ENCODE measurements around the gene FHAD1. TPM values are rescaled to one million over a fixed set of nuclear protein-coding genes. Genes with fewer than 3 reads are reported as not detected.

The FHAD1 gene
- total RNA-seq, 4 donors from 2014 or later = 0.96 TPM; not detected in 3

DNA sequence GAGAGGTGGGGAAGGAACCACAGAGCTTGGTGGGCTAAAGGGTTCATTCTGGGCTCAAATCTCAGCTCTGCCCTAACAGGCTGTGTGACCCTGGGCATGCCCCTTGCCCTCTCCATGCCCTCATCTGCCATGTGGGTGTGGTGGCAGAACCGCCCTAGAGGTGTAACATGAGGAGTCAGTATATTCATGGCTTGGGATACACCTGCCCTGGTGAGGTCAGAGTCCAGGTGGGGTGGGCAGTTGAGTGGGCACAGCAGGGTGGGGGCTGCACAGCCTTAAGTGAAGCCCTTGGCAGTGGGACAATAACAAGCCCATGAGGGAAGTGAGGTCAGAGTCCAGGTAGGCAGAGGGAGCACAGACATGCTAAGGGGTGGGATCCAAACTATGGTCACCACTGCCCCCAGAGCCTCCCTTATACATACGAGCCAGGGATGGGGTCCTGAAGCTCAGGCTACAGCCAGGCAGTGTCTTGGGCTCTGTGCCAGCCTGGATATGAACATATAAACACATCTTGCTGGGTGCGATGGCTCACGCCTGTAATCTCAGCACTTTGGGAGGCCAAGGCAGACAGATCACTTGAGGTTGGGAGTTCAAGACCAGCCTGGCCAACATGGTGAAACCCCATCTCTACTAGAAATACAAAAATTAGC, 103.7 kb downstream of the FHAD1 start:
- no peak for ATAC-seq (ENCODE audit: low FRiP score)
- TF ChIP-seq, protein P1, sequence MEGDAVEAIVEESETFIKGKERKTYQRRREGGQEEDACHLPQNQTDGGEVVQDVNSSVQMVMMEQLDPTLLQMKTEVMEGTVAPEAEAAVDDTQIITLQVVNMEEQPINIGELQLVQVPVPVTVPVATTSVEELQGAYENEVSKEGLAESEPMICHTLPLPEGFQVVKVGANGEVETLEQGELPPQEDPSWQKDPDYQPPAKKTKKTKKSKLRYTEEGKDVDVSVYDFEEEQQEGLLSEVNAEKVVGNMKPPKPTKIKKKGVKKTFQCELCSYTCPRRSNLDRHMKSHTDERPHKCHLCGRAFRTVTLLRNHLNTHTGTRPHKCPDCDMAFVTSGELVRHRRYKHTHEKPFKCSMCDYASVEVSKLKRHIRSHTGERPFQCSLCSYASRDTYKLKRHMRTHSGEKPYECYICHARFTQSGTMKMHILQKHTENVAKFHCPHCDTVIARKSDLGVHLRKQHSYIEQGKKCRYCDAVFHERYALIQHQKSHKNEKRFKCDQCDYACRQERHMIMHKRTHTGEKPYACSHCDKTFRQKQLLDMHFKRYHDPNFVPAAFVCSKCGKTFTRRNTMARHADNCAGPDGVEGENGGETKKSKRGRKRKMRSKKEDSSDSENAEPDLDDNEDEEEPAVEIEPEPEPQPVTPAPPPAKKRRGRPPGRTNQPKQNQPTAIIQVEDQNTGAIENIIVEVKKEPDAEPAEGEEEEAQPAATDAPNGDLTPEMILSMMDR (IDR thresholded peaks at IDR 0.05) = no peak
- DNase-seq (ENCODE audit: low spot score) = no peak

- no peak for ATAC-seq (ENCODE audit: low FRiP score)
- TF ChIP-seq, protein P1 (IDR thresholded peaks at IDR 0.05) = no peak
These were observed 104.3 kb downstream of the FHAD1 start for GRCh38 chr1:15351310-15351709.

GRCh38 chr1:15352128-15352957, 105.3 kb downstream of the FHAD1 start:
- ATAC-seq (ENCODE audit: low FRiP score) (no peak), DNase-seq (ENCODE audit: low spot score) (no peak)
- TF ChIP-seq, protein P1 (IDR thresholded peaks at IDR 0.05) = no peak

More at GRCh38 chr1:15351310-15351709, 104.3 kb downstream of the FHAD1 start:
- DNase-seq (ENCODE audit: low spot score) = no peak

DNA sequence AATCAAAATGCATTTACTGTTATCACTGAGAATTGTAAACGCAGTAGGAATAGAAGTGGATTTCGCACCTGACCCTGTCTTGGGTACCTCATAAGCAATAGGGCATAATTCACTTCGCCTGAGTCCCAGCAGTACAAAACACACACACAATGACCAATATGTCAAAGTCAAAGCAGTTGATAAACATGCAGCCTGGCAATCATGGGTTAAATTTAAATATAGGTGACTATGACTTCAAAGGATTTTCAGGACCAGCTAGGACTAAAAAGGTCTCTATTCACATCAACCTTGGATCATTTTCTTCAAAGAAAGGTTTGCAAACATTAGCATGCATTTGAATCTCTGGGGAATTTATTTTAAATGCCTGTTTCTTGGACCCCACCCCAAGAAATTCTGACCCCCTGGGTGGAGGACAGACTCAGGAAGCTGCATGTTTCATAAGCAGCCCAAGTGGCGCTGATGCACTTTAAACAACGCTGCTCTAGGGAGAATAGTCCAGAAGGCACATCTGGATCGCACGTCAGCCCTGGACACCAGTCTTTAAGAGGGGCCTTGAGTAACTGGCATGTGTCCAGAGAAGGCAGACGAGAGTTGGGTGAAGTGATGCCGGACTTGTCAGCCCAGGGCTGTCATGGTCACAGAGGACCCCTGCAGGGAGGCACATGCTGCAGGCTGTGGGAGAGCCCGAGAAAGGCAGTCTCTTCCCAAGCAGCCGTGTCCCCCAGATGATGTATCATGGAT, 107.0 kb downstream of the FHAD1 start:
- TF ChIP-seq, protein P1 (IDR thresholded peaks at IDR 0.05) = no peak
- DNase-seq (ENCODE audit: low spot score) = no peak
- ATAC-seq (ENCODE audit: low FRiP score) = no peak

- TF ChIP-seq, protein P1 (IDR thresholded peaks at IDR 0.05) = no peak
These were observed 107.5 kb downstream of the FHAD1 start for GRCh38 chr1:15354580-15354965.

DNA sequence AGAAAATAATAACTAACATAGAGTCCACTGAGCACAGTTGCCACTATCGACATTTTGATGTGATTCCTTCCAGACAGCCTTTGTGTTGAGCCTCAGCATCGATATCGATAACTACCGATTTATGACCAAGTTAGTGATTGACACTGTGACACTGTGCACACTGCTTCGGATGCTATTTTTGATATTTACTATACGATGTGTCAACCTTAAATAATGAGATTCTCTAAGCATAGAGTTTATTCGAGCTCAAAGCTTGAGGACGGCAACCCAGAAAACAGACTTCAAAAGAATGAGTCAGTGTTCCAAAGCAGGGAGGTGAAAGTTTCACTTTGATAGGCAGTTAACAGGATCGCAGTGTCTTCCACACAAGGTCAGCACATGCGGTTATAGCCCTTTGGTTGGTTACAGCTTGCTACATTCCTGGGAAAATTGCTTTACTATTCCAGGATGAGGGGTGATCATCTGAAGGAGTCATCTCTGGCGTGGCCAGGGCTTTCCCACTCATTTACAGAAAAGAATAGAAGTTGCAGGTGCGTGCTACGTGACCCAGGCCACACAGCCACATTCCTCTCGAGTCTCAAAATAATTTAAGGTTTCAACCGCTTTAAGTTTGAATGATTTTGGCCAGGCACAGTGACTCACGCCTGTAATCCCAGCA, 109.1 kb downstream of the FHAD1 start:
- no peak for DNase-seq (ENCODE audit: low spot score)
- no peak for ATAC-seq (ENCODE audit: low FRiP score)
- TF ChIP-seq, protein P1 (IDR thresholded peaks at IDR 0.05) = no peak

More at GRCh38 chr1:15354580-15354965, 107.5 kb downstream of the FHAD1 start:
- no peak for DNase-seq (ENCODE audit: low spot score)
- ATAC-seq (ENCODE audit: low FRiP score) = no peak
